K562 (cell line): ENCODE results near the gene HUS1. TPM values are rescaled to one million over a fixed set of nuclear protein-coding genes. Genes with fewer than 3 reads are reported as not detected.

Source experiments
- ARHGAP35 ChIP-seq: fragments of 450-650 bp; IDR thresholded peaks from 2 replicates; pipeline ENCODE4 v1.6.1; 2018; ENCODE audit not compliant: partially characterized antibody
- ATF1 ChIP-seq, 2 experiments: fragments of 450-650 bp in 1 of 2; IDR thresholded peaks; 2 replicates each; pipeline ENCODE4 v1.6.1; 2016; ENCODE audit warnings: missing compliant biosample characterization in 1 of 2, missing genetic modification characterization in 1 of 2
- ATF7 ChIP-seq: fragments of 450-650 bp; IDR thresholded peaks from 2 replicates; pipeline ENCODE4 v1.7.1; 2014; ENCODE audit warnings: mild to moderate bottlenecking, moderate library complexity
- CGGBP1 ChIP-seq: fragments of 250-450 bp; sonication (Bioruptor Pico); IDR thresholded peaks from 2 replicates; pipeline ENCODE4 v1.9.0; 2021; ENCODE audit warnings: mild to moderate bottlenecking
- CREB1 ChIP-seq, 2 experiments: sonication (generic) in 1 of 2; formaldehyde crosslinking in 1 of 2; IDR thresholded peaks; 2 replicates each; pipeline versions ENCODE4 v1.6.1 to v1.8.0; 2012 to 2022; ENCODE audit warnings: inconsistent platforms in 1 of 2, mild to moderate bottlenecking in 1 of 2, missing genetic modification reagents in 1 of 2, moderate library complexity in 1 of 2
- CTCFL ChIP-seq: IDR thresholded peaks from 2 replicates; pipeline ENCODE4 v1.6.1; 2011; ENCODE audit warnings: borderline replicate concordance, low read depth, mild to moderate bottlenecking, moderate library complexity, low read length; ENCODE audit not compliant: insufficient read depth, poor library complexity, severe bottlenecking
- GTF2A2 ChIP-seq: IDR thresholded peaks from 2 replicates; pipeline ENCODE4 v1.6.1; 2016; ENCODE audit warnings: mild to moderate bottlenecking, missing genetic modification characterization, missing compliant biosample characterization
- GTF2F1 ChIP-seq: IDR thresholded peaks from 2 replicates; pipeline ENCODE4 v1.6.1; 2011; ENCODE audit warnings: low read depth, low read length, improper control_type of control experiment
- HDAC8 ChIP-seq: fragments of 450-650 bp; IDR thresholded peaks from 2 replicates; pipeline ENCODE4 v1.6.1; 2016; ENCODE audit warnings: mild to moderate bottlenecking, missing genetic modification characterization, moderate library complexity, missing compliant biosample characterization
- HSF4 ChIP-seq: fragments of 250-450 bp; sonication (Bioruptor Pico); IDR thresholded peaks from 2 replicates; pipeline ENCODE4 v2.1.2; 2022; ENCODE audit warnings: mild to moderate bottlenecking, moderate library complexity, borderline replicate concordance
- LEF1 ChIP-seq: fragments of 450-650 bp; IDR thresholded peaks from 2 replicates; pipeline ENCODE4 v1.6.1; 2016; ENCODE audit warnings: mild to moderate bottlenecking
- MYC ChIP-seq, 2 experiments: fragments of 250-450 bp in 1 of 2; sonication (Bioruptor Pico) in 1 of 2; IDR thresholded peaks; 2 replicates each; pipeline versions ENCODE4 v1.5.1 to v1.6.1; 2012 to 2021; ENCODE audit warnings: low read depth in 2 of 2, borderline replicate concordance in 1 of 2, improper control_type of control experiment in 1 of 2, low read length in 1 of 2, mild to moderate bottlenecking in 1 of 2, moderate library complexity in 1 of 2
- MYNN ChIP-seq, 2 experiments: sonication (generic); formaldehyde crosslinking in 1 of 2; IDR thresholded peaks; 2 replicates each; pipeline versions ENCODE4 v1.5.0 to v1.6.1; 2016 to 2020; ENCODE audit warnings: antibody characterized with exemption in 1 of 2, missing genetic modification reagents in 1 of 2
- NFIC ChIP-seq: fragments of 450-650 bp; IDR thresholded peaks from 2 replicates; pipeline ENCODE4 v1.6.1; 2017; ENCODE audit warnings: mild to moderate bottlenecking, inconsistent platforms
- OTX1 ChIP-seq: fragments of 450-650 bp; formaldehyde crosslinking; IDR thresholded peaks from 2 replicates; pipeline ENCODE4 v1.4.0; 2022; ENCODE audit warnings: mild to moderate bottlenecking
- PHF20 ChIP-seq: fragments of 450-650 bp; IDR thresholded peaks from 2 replicates; pipeline ENCODE4 v1.6.1; 2018; ENCODE audit not compliant: partially characterized antibody
- PML ChIP-seq: IDR thresholded peaks from 2 replicates; pipeline ENCODE4 v1.6.1; 2012; ENCODE audit warnings: low read length, inconsistent platforms
- POLR3A ChIP-seq: IDR thresholded peaks from 2 replicates; pipeline ENCODE4 v1.6.1; 2011; ENCODE audit warnings: borderline replicate concordance, mild to moderate bottlenecking, moderate library complexity; ENCODE audit not compliant: insufficient read length, insufficient read depth; ENCODE audit errors: extremely low read depth
- RAD51 ChIP-seq: fragments of 450-650 bp; IDR thresholded peaks from 2 replicates; pipeline ENCODE4 v1.7.1; 2016; ENCODE audit warnings: low read depth, mild to moderate bottlenecking, borderline replicate concordance
- RBBP5 ChIP-seq: fragments of 200-600 bp; sonication (generic); IDR thresholded peaks from 2 replicates; pipeline ENCODE4 v1.6.1; 2012; ENCODE audit warnings: borderline replicate concordance, mild to moderate bottlenecking, low read length, control low read depth, inconsistent platforms; ENCODE audit not compliant: insufficient read depth, poor library complexity, severe bottlenecking
- SMAD1 ChIP-seq: fragments of 150-350 bp; IDR thresholded peaks from 2 replicates; pipeline ENCODE4 v1.6.1; 2014; ENCODE audit warnings: low read length, low read depth; ENCODE audit not compliant: partially characterized antibody
- ZC3H11A ChIP-seq: IDR thresholded peaks from 2 replicates; pipeline ENCODE4 v1.6.1; 2012; ENCODE audit warnings: low read depth, low read length, improper control_type of control experiment
- ZFX ChIP-seq: sonication (generic); formaldehyde crosslinking; IDR thresholded peaks from 2 replicates; pipeline ENCODE4 v1.8.0; 2022; ENCODE audit warnings: mild to moderate bottlenecking, missing genetic modification reagents, moderate library complexity
- ZKSCAN1 ChIP-seq: fragments of 150-350 bp; IDR thresholded peaks from 2 replicates; pipeline ENCODE4 v1.6.1; 2016; ENCODE audit warnings: low read depth, low read length
- ZNF561 ChIP-seq: fragments of 450-650 bp; formaldehyde crosslinking; conservative IDR thresholded peaks from 2 replicates; pipeline ENCODE4 v1.4.0; 2020; ENCODE audit warnings: mild to moderate bottlenecking, moderate library complexity
- ZNF584 ChIP-seq: fragments of 200-800 bp; sonication (Bioruptor generic); IDR thresholded peaks from 2 replicates; pipeline ENCODE4 v1.6.1; 2016; ENCODE audit warnings: low read depth, mild to moderate bottlenecking, missing genetic modification characterization, missing compliant biosample characterization
- polyA plus RNA-seq, 8 experiments: library from polyadenylated mRNA; depleted of rRNA in 4 of 8; stranded (reverse) in 5 of 8; unstranded in 3 of 8; fragments of >200 nt; fragmentation: Nextera tagmentation in 2 of 8; fragmentation: Illumina TruSeq in 1 of 8; extraction: Ambion mirVana in 2 of 8; extraction: Trizol in 1 of 8; gene quantifications; 2 replicates each; pipeline versions ENCODE4 v1.2.1 to v1.2.3, GENCODE V29; 2011 to 2014; ENCODE audit warnings: inconsistent platforms in 1 of 8, missing spikeins in 1 of 8
- total RNA-seq, 7 experiments: library from RNA; depleted of rRNA in 6 of 7; stranded (reverse); fragments of >200 nt in 6 of 7; fragmentation: Illumina TruSeq in 2 of 7; extraction: Trizol in 2 of 7; gene quantifications; 2 replicates each; pipeline versions ENCODE4 v1.2.1 to v1.2.3, GENCODE V29; 2011 to 2021; ENCODE audit warnings: low replicate concordance in 1 of 7

Gene HUS1
- total and polyA plus RNA-seq, 9 of the 15 experiments (the other 6 are each of a cell fraction or from before 2014, with no cell fraction given) = 11.5 to 27.0 (median 16.5) TPM

GRCh38 chr7:47979145-47979831, at the start of gene HUS1 (continued):
- 0 out of 2 replicates have a peak, but pooled peaks have one; percentile 42 for TF ChIP-seq CGGBP1 (CRISPR knock-in tag)
- TF ChIP-seq ZNF584 = peak; percentile 77; the same call in 1 of the 2 replicates
- 0 out of 2 replicates have a peak, but pooled peaks have one; percentile 75 for TF ChIP-seq ZKSCAN1
- peak; percentile 99 for TF ChIP-seq ZFX (CRISPR knock-in tag)
- TF ChIP-seq MYNN (IDR thresholded peaks at IDR 0.05) = peak; percentile 64; the same call in 1 of the 2 replicates
- TF ChIP-seq MYNN (CRISPR knock-in tag; IDR thresholded peaks at IDR 0.05) = no peak
- TF ChIP-seq MYC (IDR thresholded peaks at IDR 0.05; ENCODE audit: low read depth, low read length) = peak; percentile 89
- TF ChIP-seq MYC (CRISPR knock-in tag; IDR thresholded peaks at IDR 0.05; ENCODE audit: borderline replicate concordance, low read depth) = peak; percentile 64; the same call in 1 of the 2 replicates
- TF ChIP-seq RBBP5 = peak; percentile 88
- TF ChIP-seq OTX1 (CRISPR knock-in tag) = no peak
- no peak for TF ChIP-seq HSF4 (CRISPR knock-in tag)
- no peak for TF ChIP-seq POLR3A
- no peak for TF ChIP-seq ARHGAP35
- TF ChIP-seq PHF20 = peak; percentile 97
- peak; percentile 71; the same call in 1 of the 2 replicates for TF ChIP-seq GTF2F1
- 0 out of 2 replicates have a peak, but pooled peaks have one; percentile 40 for TF ChIP-seq LEF1
- peak; percentile 92; the same call in 1 of the 2 replicates for TF ChIP-seq ZC3H11A
- peak; percentile 83 for TF ChIP-seq ATF7
- TF ChIP-seq CTCFL = no peak
- TF ChIP-seq PML = peak; percentile 67
- no peak for TF ChIP-seq ZNF561 (CRISPR knock-in tag)
- peak; percentile 81 for TF ChIP-seq CREB1 (IDR thresholded peaks at IDR 0.05)
- TF ChIP-seq CREB1 (CRISPR knock-in tag; IDR thresholded peaks at IDR 0.05) = peak; percentile 78
- peak; percentile 70; the same call in 1 of the 2 replicates for TF ChIP-seq HDAC8 (tag)
- peak; percentile 36 for TF ChIP-seq SMAD1
- peak; percentile 75 for TF ChIP-seq NFIC
- TF ChIP-seq GTF2A2 = peak; percentile 69; the same call in 1 of the 2 replicates
- no peak; the same call in 1 of the 2 replicates for TF ChIP-seq ATF1 (CRISPR knock-in tag; IDR thresholded peaks at IDR 0.05)
- peak; percentile 90 for TF ChIP-seq ATF1 (tag; IDR thresholded peaks at IDR 0.05)
- TF ChIP-seq RAD51 = peak; percentile 52; the same call in 1 of the 2 replicates
